ENCODE results near the gene DDR2.

DNA sequence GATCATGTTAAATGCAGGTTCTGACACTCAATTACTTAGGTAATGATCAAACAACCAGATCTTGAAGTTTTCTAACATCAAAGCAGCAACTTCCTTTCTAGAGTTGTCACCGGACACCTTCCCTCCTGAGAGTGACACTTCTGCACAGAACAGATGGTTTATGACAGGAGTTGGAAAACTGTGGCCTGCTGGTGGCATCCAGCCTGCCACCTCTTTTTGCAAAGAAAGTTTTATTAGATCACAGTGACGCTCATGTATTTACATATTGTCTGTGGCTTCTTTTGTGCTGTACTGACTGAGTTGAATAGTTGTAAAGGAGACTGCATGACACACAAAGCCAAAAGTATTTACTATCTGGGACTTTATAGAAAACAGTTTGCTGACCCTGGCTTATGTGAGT is 28.3 kb downstream of the DDR2 start:
- TF ChIP-seq, protein P1, sequence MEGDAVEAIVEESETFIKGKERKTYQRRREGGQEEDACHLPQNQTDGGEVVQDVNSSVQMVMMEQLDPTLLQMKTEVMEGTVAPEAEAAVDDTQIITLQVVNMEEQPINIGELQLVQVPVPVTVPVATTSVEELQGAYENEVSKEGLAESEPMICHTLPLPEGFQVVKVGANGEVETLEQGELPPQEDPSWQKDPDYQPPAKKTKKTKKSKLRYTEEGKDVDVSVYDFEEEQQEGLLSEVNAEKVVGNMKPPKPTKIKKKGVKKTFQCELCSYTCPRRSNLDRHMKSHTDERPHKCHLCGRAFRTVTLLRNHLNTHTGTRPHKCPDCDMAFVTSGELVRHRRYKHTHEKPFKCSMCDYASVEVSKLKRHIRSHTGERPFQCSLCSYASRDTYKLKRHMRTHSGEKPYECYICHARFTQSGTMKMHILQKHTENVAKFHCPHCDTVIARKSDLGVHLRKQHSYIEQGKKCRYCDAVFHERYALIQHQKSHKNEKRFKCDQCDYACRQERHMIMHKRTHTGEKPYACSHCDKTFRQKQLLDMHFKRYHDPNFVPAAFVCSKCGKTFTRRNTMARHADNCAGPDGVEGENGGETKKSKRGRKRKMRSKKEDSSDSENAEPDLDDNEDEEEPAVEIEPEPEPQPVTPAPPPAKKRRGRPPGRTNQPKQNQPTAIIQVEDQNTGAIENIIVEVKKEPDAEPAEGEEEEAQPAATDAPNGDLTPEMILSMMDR (conservative IDR thresholded peaks at IDR 0.05; ENCODE audit: low read depth, low read length): no peak
- TF ChIP-seq EZH2phosphoT487 (IDR thresholded peaks at IDR 0.05; ENCODE audit: borderline replicate concordance, low read length): no peak
- TF ChIP-seq EZH2 (IDR thresholded peaks at IDR 0.05; ENCODE audit: low read length, unreplicated experiment): no peak

Data from PC-3 (cell line).